NCI-H82 treated with DMSO at 0.1 percent for 48 hours (cell line): ENCODE data around the gene SLC17A6.

Experiments
- DNase-seq: peaks from one replicate; lab custom pipeline; 2025; ENCODE audit not compliant: unreplicated experiment; lab: John Stamatoyannopoulos, UW

SLC17A6 gene

DNA sequence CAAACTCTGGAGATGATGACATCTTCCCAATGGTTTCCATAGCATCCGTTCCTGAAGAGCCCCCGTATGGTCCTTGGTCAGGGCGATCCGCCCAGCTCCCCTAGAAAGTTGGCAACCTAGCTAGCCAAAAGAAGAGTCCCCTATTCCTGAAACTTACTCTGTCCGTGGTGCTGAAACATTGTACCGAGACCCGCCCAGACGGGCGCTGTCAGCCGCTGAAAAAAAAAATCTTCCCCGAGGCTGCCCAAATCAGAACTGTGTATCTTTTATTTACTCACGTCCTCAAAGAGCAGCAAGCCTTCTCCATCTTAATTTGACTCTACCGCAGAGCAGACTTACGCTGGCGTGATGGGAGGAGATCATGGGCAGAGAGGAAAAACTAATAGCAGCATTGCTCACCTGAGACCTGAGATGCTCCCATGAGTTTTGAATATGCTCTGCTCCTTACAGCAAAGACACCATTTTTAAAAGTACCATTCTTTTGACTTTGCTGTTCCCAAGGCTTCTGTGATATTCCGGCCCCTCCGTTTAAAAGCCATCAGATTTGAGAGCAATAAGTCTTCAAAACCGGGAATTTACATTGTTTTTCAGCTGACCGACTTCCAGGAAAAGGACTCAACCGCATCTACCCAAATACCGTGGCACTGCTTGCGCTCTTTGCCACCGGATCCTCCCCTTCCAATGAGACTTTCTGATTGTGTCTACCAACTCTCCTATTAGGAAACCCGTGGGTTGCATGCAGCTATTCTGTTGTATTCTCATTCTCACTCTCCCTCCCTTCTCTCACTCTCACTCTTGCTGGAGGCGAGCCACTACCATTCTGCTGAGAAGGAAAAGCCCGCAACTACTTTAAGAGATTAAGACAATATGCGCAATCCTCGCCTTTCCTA is at the start of gene SLC17A6:
TSS of gene SLC17A6 (plus strand) at position 786 of the 890 bp plus-strand sequence. CDS start 153 bp downstream, outside the sequence.
- no peak for DNase-seq

GRCh38 chr11:22302368-22302767 is 35.8 kb upstream of the SLC17A6 start:
- DNase-seq: no peak

DNA sequence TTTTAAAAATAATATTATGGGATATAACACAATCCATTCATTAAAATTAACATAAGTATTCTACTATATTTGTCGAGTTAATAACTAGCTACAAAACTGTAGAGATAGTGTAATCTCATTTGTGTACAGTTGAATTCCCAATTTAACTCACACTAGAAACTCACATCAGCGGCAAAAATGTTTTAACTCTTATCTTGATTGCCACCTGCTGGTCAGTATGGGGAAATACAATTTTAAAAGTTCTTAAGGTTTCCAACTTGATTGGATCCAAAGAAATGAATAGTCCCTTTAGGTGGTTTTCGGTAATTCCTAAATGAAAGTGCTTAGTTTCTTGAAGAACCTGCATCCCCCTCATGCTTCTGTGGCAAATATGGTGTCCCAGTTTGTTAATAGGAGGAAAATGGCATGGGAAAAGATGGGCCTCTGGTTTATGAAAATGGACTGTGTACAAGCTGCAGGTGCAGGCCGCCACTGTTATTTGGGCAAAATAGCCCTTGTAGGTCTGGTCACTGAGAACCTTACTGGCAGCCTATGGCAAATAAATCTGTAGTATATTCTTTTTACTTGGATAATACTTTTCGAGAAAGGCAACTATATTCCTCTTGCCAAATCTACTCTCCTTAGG is 33.7 kb upstream of the SLC17A6 start:
- peak; percentile 55 for DNase-seq

DNA sequence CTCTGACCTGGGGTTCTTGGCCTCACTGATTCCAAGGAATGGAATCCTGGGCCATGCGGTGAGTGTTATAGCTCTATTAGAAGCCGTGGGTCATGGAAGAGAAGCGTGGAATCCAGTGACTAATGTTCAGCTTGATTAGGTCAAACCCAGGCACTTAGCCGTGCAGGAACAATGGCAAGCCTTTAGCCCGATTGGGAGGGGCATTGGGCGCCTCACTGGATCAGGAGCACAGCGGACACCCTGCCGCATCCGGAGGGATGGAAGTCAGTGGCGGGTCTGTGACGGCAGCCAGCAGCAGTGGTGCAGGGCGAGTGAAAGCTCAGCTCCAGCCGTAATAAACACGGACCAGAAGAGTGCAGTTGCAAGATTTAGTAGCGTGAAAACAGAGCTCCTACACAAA is 20.5 kb upstream of the SLC17A6 start:
- DNase-seq: no peak

- no peak for DNase-seq
These were observed 6.4 kb upstream of the SLC17A6 start for GRCh38 chr11:22331771-22332170.

GRCh38 chr11:22336587-22336986 is 1.6 kb upstream of the SLC17A6 start:
- no peak for DNase-seq

GRCh38 chr11:22339611-22340010 is 1.4 kb downstream of the SLC17A6 start:
- no peak for DNase-seq

- DNase-seq: no peak
These were observed 2.1 kb downstream of the SLC17A6 start for GRCh38 chr11:22340235-22340634.

- DNase-seq: no peak
These were observed 2.8 kb downstream of the SLC17A6 start for GRCh38 chr11:22340701-22341587.

- DNase-seq: no peak
These were observed 3.4 kb downstream of the SLC17A6 start for GRCh38 chr11:22341588-22341931.

GRCh38 chr11:22342211-22343031 is 4.2 kb downstream of the SLC17A6 start:
- DNase-seq: no peak

DNA sequence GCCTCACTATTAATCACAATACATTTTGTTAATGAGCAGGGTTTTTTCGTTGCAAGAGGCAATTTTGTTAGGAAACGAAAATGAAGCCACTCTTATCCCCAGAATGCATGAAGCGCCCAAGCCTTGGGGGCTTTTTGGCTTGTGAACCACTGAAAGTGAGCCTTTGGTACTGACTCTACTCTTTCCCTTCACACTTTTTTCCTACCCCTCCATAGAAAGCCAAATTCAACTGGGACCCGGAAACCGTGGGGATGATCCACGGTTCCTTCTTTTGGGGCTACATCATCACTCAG is 4.8 kb downstream of the SLC17A6 start:
- DNase-seq: no peak

DNA sequence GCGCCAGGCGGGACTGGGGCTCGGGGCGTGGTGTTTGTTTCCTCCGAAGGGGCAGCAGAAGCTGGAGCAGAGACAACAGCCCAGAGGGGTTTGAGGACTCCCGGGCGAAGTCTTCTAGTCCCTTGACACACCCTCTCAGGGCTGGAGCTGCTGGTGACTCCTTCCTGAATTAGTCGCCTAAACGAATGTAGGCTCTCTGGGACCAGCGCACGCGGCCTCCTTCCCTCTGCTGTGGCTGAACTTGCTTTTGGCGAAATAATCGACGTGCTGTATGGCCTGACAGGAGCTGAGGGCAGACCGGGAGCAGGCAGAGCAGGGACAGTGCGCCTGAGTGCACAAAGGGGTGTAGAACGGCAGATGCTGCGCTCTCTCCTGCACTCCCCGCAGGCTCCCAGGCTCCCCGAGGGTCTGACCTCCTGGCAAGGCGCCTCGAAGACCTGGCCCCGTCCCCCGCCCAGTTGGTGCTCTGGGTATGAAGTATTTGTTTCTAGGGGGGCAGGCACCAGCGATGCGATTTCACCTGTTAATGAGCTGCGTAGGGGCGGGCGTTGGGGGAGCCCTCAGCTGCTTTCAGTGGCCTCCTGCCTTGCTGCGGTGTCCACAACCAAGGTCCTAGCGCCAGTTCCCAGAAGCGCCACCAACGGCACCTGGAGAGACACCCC is 5.3 kb downstream of the SLC17A6 start:
- no peak for DNase-seq

GRCh38 chr11:22344081-22344480 is 5.9 kb downstream of the SLC17A6 start:
- no peak for DNase-seq

- no peak for DNase-seq
These were observed 8.1 kb downstream of the SLC17A6 start for GRCh38 chr11:22346282-22346681.

DNA sequence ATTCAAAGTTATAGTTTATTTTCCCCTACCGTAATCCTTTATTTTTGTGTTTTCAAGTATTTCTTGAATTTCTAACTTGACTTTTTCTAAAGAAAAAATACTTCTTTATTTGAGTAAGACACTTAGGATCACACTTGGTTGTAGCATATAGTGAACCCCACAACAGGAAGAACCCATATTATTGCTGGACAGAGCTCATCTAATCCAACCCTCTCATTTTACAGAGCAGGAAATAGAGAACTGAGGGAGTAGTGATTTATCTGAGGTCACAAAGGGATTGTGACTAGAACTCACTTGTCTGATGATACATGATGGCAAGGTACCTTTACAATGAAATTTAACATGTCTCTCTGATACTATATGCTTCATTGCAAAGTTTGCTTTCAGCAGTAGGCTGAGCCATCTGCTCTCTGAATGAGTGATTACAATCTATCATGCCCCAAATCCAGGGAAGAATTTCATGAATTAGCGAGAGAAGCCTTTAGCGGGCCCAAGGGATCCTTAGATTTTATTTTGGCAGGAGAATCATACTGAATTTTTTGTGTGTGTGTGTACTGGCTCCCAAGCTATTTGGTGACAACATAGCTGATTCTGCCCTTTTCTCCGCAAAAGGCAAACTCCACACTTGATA is 9.8 kb downstream of the SLC17A6 start:
- no peak for DNase-seq

- no peak for DNase-seq
These were observed 11.3 kb downstream of the SLC17A6 start for GRCh38 chr11:22349491-22349890.

- no peak for DNase-seq
These were observed 21.1 kb downstream of the SLC17A6 start for GRCh38 chr11:22359295-22359694.

- DNase-seq: no peak
These were observed 33.0 kb downstream of the SLC17A6 start for GRCh38 chr11:22371160-22371559.

DNA sequence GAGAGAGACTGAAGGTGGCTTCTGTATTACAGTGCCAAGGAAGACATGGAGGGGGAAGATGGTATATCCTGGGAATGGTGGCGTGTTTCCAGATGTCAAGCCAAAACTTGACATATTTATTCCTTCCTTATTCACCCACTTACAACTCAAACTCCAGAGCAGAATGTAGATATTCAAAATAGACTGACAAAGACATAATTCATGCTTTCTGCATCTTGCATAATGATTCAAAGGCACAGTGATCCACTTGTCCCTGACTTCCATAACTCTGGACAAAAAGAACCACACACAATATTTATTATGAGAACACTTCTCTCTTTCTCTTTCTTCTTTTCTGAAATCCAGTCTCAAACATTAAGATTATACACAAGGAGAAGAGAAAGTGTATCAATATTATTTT is 48.9 kb downstream of the SLC17A6 start:
- no peak for DNase-seq
